IMR-90 (cell line): ENCODE data around the gene TMEM163. TPM values are rescaled to one million over a fixed set of nuclear protein-coding genes. Genes with fewer than 3 reads are reported as not detected.

ENCODE experiments used
- ATAC-seq: fragments of 200-7000 bp; cut with Tn5 transposase; 2 replicates; pipeline ENCODE4 v1.9.1; 2020; ENCODE audit warnings: low read depth, mild to moderate bottlenecking, moderate library complexity
- BruUV-seq: library from RNA; stranded (reverse); fragments of 400-500 nt; replicated peaks from 2 replicates; lab custom pipeline; 2021; lab: Mats Ljungman, UMichigan
- CTCF ChIA-PET: fragments of 300-600 bp; formaldehyde crosslinking; extraction: SDS; loops from one replicate; lab custom pipeline; 2021; ENCODE audit warnings: antibody characterized with exemption; lab: Yijun Ruan, JAX
- POLR2A ChIA-PET: fragments of 300-600 bp; sonication (Branson Sonifier 250); formaldehyde crosslinking; loops from one replicate; lab custom pipeline; 2022; ENCODE audit warnings: antibody characterized with exemption; ENCODE audit not compliant: unreplicated experiment; lab: Charles Lee
- DNase-seq: peaks from one replicate; pipeline ENCODE4 v3.0.0; 2013
- H2AFZ ChIP-seq: replicated peaks from 2 replicates; pipeline ENCODE3; 2013; ENCODE audit warnings: low read length, mild to moderate bottlenecking; ENCODE audit not compliant: poor library complexity
- H2AK5ac ChIP-seq: 2 replicates; pipeline ENCODE4 v1.6.1; 2013; ENCODE audit warnings: low read depth, low read length, inconsistent platforms
- H2AK9ac ChIP-seq: replicated peaks from 2 replicates; pipeline ENCODE3; 2013; ENCODE audit warnings: mild to moderate bottlenecking, low read depth, low read length, moderate library complexity; ENCODE audit not compliant: poor library complexity
- H2BK120ac ChIP-seq: 2 replicates; pipeline ENCODE4 v1.6.1; 2013; ENCODE audit warnings: low read depth, low read length, inconsistent platforms
- H2BK15ac ChIP-seq: 3 replicates; pipeline ENCODE4 v1.6.1; 2013; ENCODE audit warnings: low read depth, low read length, inconsistent platforms
- H2BK20ac ChIP-seq: 2 replicates; pipeline ENCODE4 v1.6.1; 2013; ENCODE audit warnings: low read depth, mild to moderate bottlenecking, inconsistent platforms, low read length, moderate library complexity
- H2BK5ac ChIP-seq: 2 replicates; pipeline ENCODE4 v1.6.1; 2013; ENCODE audit warnings: mild to moderate bottlenecking, low read depth, low read length, inconsistent platforms; ENCODE audit not compliant: poor library complexity, severe bottlenecking
- H3K14ac ChIP-seq: replicated peaks from 2 replicates; pipeline ENCODE4 v1.6.1; 2013; ENCODE audit warnings: low read depth, low read length, inconsistent platforms
- H3K18ac ChIP-seq: 2 replicates; pipeline ENCODE4 v1.6.1; 2013; ENCODE audit warnings: low read depth, low read length, control low read depth
- H3K23ac ChIP-seq: 2 replicates; pipeline ENCODE4 v1.6.1; 2013; ENCODE audit warnings: low read depth, low read length, inconsistent platforms
- H3K27ac ChIP-seq: 2 replicates; pipeline ENCODE4 v1.5.1; 2013; ENCODE audit warnings: mild to moderate bottlenecking, control low read depth, low read length; ENCODE audit not compliant: insufficient read depth
- H3K27me3 ChIP-seq: 2 replicates; pipeline ENCODE4 v1.6.1; 2013; ENCODE audit warnings: low read length; ENCODE audit not compliant: control insufficient read depth, insufficient read depth
- H3K36me3 ChIP-seq: 2 replicates; pipeline ENCODE4 v1.6.1; 2013; ENCODE audit warnings: low read length, mixed read lengths; ENCODE audit not compliant: control insufficient read depth, insufficient read depth
- H3K4ac ChIP-seq: 2 replicates; pipeline ENCODE4 v1.6.1; 2013; ENCODE audit warnings: low read depth, low read length, inconsistent platforms
- H3K4me1 ChIP-seq: 2 replicates; pipeline ENCODE4 v1.6.1; 2013; ENCODE audit warnings: low read length, mixed read lengths; ENCODE audit not compliant: control insufficient read depth, insufficient read depth
- H3K4me2 ChIP-seq: 2 replicates; pipeline ENCODE4 v1.6.1; 2013; ENCODE audit warnings: low read depth, mild to moderate bottlenecking, control low read depth, low read length, moderate library complexity
- H3K4me3 ChIP-seq: 2 replicates; pipeline ENCODE4 v1.5.1; 2013; ENCODE audit warnings: low read depth, mild to moderate bottlenecking, control low read depth, low read length, moderate library complexity; ENCODE audit not compliant: insufficient read depth
- H3K56ac ChIP-seq: 2 replicates; pipeline ENCODE4 v1.6.1; 2013; ENCODE audit warnings: low read length, inconsistent platforms; ENCODE audit not compliant: insufficient read depth; ENCODE audit errors: extremely low read depth
- H3K79me1 ChIP-seq, 2 experiments: 2 replicates each; pipeline ENCODE4 v1.6.1; 2013; ENCODE audit warnings: low read length in 2 of 2, inconsistent platforms in 1 of 2, low read depth in 1 of 2
- H3K9ac ChIP-seq: 2 replicates; pipeline ENCODE4 v1.6.1; 2013; ENCODE audit warnings: low read depth, low read length, control low read depth
- H3K9me1 ChIP-seq: 2 replicates; pipeline ENCODE4 v1.6.1; 2013; ENCODE audit warnings: low read length, inconsistent platforms; ENCODE audit not compliant: insufficient read depth
- H3K9me3 ChIP-seq: 2 replicates; pipeline ENCODE4 v1.6.1; 2013; ENCODE audit warnings: low read length; ENCODE audit not compliant: control insufficient read depth, insufficient read depth
- H4K20me1 ChIP-seq: 2 replicates; pipeline ENCODE4 v1.6.1; 2013; ENCODE audit warnings: low read length, inconsistent platforms; ENCODE audit not compliant: insufficient read depth
- H4K5ac ChIP-seq: 2 replicates; pipeline ENCODE4 v1.6.1; 2013; ENCODE audit warnings: mild to moderate bottlenecking, low read depth, low read length, control low read depth
- H4K8ac ChIP-seq, 2 experiments: 2 replicates each; pipeline ENCODE4 v1.6.1; 2013; ENCODE audit warnings: low read depth in 2 of 2, low read length in 2 of 2, control low read depth in 1 of 2, inconsistent platforms in 1 of 2
- H4K91ac ChIP-seq: 2 replicates; pipeline ENCODE4 v1.6.1; 2013; ENCODE audit warnings: low read depth, low read length, inconsistent platforms; ENCODE audit not compliant: insufficient read depth
- MXI1 ChIP-seq: IDR thresholded peaks from 2 replicates; pipeline ENCODE4 v1.6.1; 2012; ENCODE audit warnings: low read depth, mild to moderate bottlenecking, low read length, moderate library complexity, borderline replicate concordance
- SMC3 ChIP-seq: fragments of 150-350 bp; IDR thresholded peaks from 2 replicates; pipeline ENCODE4 v1.6.1; 2016; ENCODE audit warnings: low read depth, mild to moderate bottlenecking, antibody characterized with exemption, low read length, moderate library complexity
- WGBS, 2 experiments: methylation state at CpG; one replicate each; pipeline versions ENCODE4 v1.1.5 to v1.1.7; 2013; ENCODE audit warnings: missing lambda C conversion rate in 2 of 2; ENCODE audit not compliant: insufficient read length in 1 of 2; ENCODE audit errors: extremely low coverage in 2 of 2; 5-methylcytosine and 5-hydroxymethylcytosine counted together
- dilution Hi-C: fragments of 300-500 bp; cut with HindIII; formaldehyde crosslinking; loops from one replicate; pipeline ENCODE4 v1.14.3; 2018; ENCODE audit warnings: low sequenced_read_pairs; ENCODE audit not compliant: unreplicated experiment
- in situ Hi-C: fragments of 300-500 bp; cut with MboI; formaldehyde crosslinking; loops from 3 replicates; pipeline ENCODE4 v1.14.3; 2019; ENCODE audit warnings: low sequenced_read_pairs, inconsistent platforms, mixed read lengths
- intact Hi-C: fragments of 100-400 bp; cut with micrococcal nuclease; formaldehyde crosslinking; loops from 2 replicates; pipeline ENCODE4 v1.10.0; 2022
- polyA plus RNA-seq, 3 experiments: library from polyadenylated mRNA; depleted of rRNA; stranded (reverse); fragments of >200 nt; gene quantifications; 2 replicates each; pipeline ENCODE4 v1.2.3, GENCODE V29; 2012; ENCODE audit warnings: low replicate concordance in 1 of 3
- total RNA-seq: library from RNA; depleted of rRNA; stranded (reverse); fragments of >200 nt; gene quantifications from 2 replicates; pipeline ENCODE4 v1.2.3, GENCODE V29; 2012

The TMEM163 gene
- total and polyA plus RNA-seq, 2 of the 4 experiments (the other 2 are of a cell fraction) = not detected

GRCh38 chr2:134445985-134446382, 272.8 kb downstream of the TMEM163 start:
- DNase-seq = no peak
- Histone ChIP-seq H2AFZ (no peak overlapping the region), H4K20me1 (no peaks in the 10 kb centered on the region), H3K4me3 (no peak overlapping the region), H3K4ac (no peak overlapping the region), H4K8ac (no peak overlapping the region), H3K9me1 (peaks cover 7% of the 10 kb centered on the region), H4K5ac (no peak overlapping the region), H3K56ac (no peak overlapping the region), H2AK9ac (no peak overlapping the region), H2BK120ac (no peak overlapping the region), H4K91ac (no peak overlapping the region), H3K4me1 (peaks cover 12% of the 10 kb centered on the region; the same call in 1 of the 2 replicates), H2AK5ac (no peak overlapping the region), H3K23ac (no peak overlapping the region), H3K9ac (no peak overlapping the region), H3K9me3 (no peaks in the 10 kb centered on the region), H3K36me3 (peaks cover 66% of the 10 kb centered on the region), H3K4me2 (no peak overlapping the region), H3K18ac (no peak overlapping the region), H3K14ac (no peak overlapping the region), H3K79me1 (peaks cover 5 to 19% of the 10 kb centered on the region in 2 experiments; a peak in 3 of 4 replicates), H3K27me3 (no peaks in the 10 kb centered on the region), H2BK5ac (no peak overlapping the region), H2BK15ac (no peak overlapping the region), H3K27ac (no peak overlapping the region), H2BK20ac (no peak overlapping the region)
- in situ Hi-C loops = no loop called here
- CTCF ChIA-PET = no interaction called here
- WGBS, 2 experiments = 78% methylated on average over 5 of the region's 11 CpGs; no CpG with 5 or more reads in 1 of the 2 experiments
- intact Hi-C loops = no loop called here
- TF ChIP-seq MXI1 (no peak), SMC3 (no peak)
- POLR2A ChIA-PET = no interaction called here
- dilution Hi-C loops = no loop called here
- no TSS peak for BruUV-seq
- no peak for ATAC-seq
